Esophagus muscularis mucosa (tissue), 4 donors: ENCODE measurements around the gene HOXD1.

Source experiments
- EP300 ChIP-seq: sonication (generic); formaldehyde crosslinking; IDR thresholded peaks from one replicate; pipeline ENCODE4 v1.6.1; 2017; ENCODE audit warnings: antibody characterized with exemption
- POLR2A ChIP-seq: fragments of 450-650 bp; IDR thresholded peaks from one replicate; pipeline ENCODE4 v1.6.1; 2017; ENCODE audit warnings: antibody characterized with exemption, moderate library complexity, mild to moderate bottlenecking, low read depth
- TF ChIP-seq, protein P1 (sequence below), 3 experiments: fragments of 200-600 bp in 2 of 3; fragments of 450-650 bp in 1 of 3; sonication (generic) in 2 of 3; IDR thresholded peaks; one replicate each; pipeline ENCODE4 v1.5.1; 2017 to 2019; ENCODE audit warnings: antibody characterized with exemption in 3 of 3, mild to moderate bottlenecking in 2 of 3, moderate library complexity in 1 of 3

DNA sequence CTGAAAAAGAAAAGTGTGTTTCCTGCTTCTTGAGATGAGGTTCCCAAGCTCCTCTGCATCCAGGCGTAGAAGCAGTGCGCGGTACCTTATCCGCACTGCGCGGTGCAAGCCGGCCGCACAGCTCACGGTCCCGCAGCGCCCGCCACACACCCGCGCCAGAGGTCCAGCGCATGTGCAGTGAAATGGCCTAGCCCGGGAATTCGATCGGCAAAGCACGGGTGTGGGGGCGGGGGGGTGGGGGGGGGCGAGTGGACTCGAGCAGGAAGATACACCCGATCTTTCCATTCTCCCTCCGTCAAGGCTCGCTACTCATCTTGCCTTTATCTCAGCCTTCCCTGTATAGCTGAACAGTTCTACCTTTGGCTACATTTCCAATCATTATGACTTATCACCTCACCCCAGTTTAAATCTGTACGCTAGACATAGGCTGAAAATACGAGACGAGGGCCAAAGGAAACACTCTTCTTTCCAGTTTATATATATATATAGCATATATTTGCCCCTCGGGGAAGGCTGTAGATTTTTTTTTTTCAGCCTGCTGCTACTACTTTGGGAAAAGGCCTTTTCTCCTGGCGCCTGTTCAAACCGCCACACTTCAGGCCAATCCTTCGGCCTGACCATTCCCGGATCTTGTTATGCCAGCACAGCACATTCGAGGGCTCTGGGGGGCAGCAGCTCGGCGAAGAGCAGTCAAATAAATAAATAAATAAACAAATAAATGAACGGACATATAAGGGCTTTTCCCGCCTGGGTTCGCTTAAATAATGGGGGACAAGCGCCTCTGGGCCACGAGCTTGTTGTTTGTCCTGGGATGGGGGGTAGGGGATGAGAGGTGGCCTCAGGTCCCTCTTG lies 48.6 kb upstream of the HOXD1 start:
- TF ChIP-seq POLR2A (no peak), EP300 (no peak)
- TF ChIP-seq, protein P1, sequence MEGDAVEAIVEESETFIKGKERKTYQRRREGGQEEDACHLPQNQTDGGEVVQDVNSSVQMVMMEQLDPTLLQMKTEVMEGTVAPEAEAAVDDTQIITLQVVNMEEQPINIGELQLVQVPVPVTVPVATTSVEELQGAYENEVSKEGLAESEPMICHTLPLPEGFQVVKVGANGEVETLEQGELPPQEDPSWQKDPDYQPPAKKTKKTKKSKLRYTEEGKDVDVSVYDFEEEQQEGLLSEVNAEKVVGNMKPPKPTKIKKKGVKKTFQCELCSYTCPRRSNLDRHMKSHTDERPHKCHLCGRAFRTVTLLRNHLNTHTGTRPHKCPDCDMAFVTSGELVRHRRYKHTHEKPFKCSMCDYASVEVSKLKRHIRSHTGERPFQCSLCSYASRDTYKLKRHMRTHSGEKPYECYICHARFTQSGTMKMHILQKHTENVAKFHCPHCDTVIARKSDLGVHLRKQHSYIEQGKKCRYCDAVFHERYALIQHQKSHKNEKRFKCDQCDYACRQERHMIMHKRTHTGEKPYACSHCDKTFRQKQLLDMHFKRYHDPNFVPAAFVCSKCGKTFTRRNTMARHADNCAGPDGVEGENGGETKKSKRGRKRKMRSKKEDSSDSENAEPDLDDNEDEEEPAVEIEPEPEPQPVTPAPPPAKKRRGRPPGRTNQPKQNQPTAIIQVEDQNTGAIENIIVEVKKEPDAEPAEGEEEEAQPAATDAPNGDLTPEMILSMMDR (IDR thresholded peaks at IDR 0.05): no peak
